ENCODE data around the gene GMPR2.

- TF ChIP-seq CTCF (conservative IDR thresholded peaks at IDR 0.05; ENCODE audit: low read depth, low read length) (no peak), EZH2 (IDR thresholded peaks at IDR 0.05; ENCODE audit: borderline replicate concordance, low read depth, low read length, poor library complexity, severe bottlenecking) (no peak)
Measured at GRCh38 chr14:24216345-24216699, 16.4 kb upstream of the GMPR2 start.
